Breast epithelium (tissue), 4 donors: ENCODE results near the gene NCAPH2. TPM values are rescaled to one million over a fixed set of nuclear protein-coding genes. Genes with fewer than 3 reads are reported as not detected.

Experiments
- DNase-seq, 2 donors: peaks; one replicate each; pipeline ENCODE4 v3.0.0-alpha.2; 2019; ENCODE audit warnings: low spot score in 2 of 2
- H3K27ac ChIP-seq, 2 donors: fragments of 200-600 bp; sonication (generic) in 1 of 2; one replicate each; pipeline ENCODE4 v1.5.1; 2016 to 2019; ENCODE audit warnings: mild to moderate bottlenecking in 1 of 2
- H3K27me3 ChIP-seq, 2 donors: fragments of 200-600 bp; sonication (generic) in 1 of 2; one replicate each; pipeline versions ENCODE4 v1.5.1 to v1.6.0; 2017 to 2019; ENCODE audit warnings: control low read depth in 1 of 2, mild to moderate bottlenecking in 1 of 2
- H3K36me3 ChIP-seq: fragments of 200-600 bp; one replicate; pipeline ENCODE4 v1.5.1; 2019
- H3K4me1 ChIP-seq, 2 donors: fragments of 200-600 bp; sonication (generic); one replicate each; pipeline ENCODE4 v1.5.1; 2016 to 2019; ENCODE audit warnings: control low read depth in 1 of 2
- H3K4me3 ChIP-seq, 3 donors: fragments of 200-600 bp; sonication (generic); 1 replicate in 2 of 3; 2 replicates in 1 of 3; pipeline ENCODE4 v1.5.1; 2016 to 2019; ENCODE audit warnings: mild to moderate bottlenecking in 3 of 3, moderate library complexity in 2 of 3
- H3K9me3 ChIP-seq, 2 donors: fragments of 200-600 bp; sonication (generic) in 1 of 2; one replicate each; pipeline ENCODE4 v1.5.1; 2016 to 2019; ENCODE audit warnings: control low read depth in 1 of 2
- CTCF ChIP-seq, 3 donors: fragments of 450-650 bp; IDR thresholded peaks; one replicate each; pipeline ENCODE4 v1.5.1; 2016 to 2017; ENCODE audit warnings: antibody characterized with exemption in 3 of 3, mild to moderate bottlenecking in 3 of 3, moderate library complexity in 3 of 3
- POLR2A ChIP-seq: fragments of 450-650 bp; IDR thresholded peaks from one replicate; pipeline ENCODE4 v1.6.1; 2016; ENCODE audit warnings: antibody characterized with exemption, mild to moderate bottlenecking, moderate library complexity
- POLR2AphosphoS5 ChIP-seq, 3 donors: sonication (generic); formaldehyde crosslinking; IDR thresholded peaks; one replicate each; pipeline ENCODE4 v1.6.1; 2017; ENCODE audit warnings: antibody characterized with exemption in 3 of 3
- intact Hi-C: fragments of 100-400 bp; cut with DNase I; formaldehyde crosslinking; loops from one replicate; pipeline ENCODE4 v1.15.1; 2023; ENCODE audit warnings: low total_unique reads
- total RNA-seq, 3 donors: library from RNA; depleted of rRNA; stranded (reverse); fragments of >200 nt; gene quantifications; one replicate each; pipeline ENCODE4 v1.1.0, GENCODE V29; 2016

The NCAPH2 gene
- total RNA-seq, 3 donors from 2014 or later: 25.9 to 48.2 (median 43.0) TPM

GRCh38 chr22:50573491-50574382 is 65.7 kb downstream of the NCAPH2 start:
- no peak overlapping the region for H3K4me3 ChIP-seq
- peaks cover 11% of the 10 kb centered on the region for H3K36me3 ChIP-seq
- no peak for DNase-seq
- TF ChIP-seq POLR2A: no peak
- no peak for TF ChIP-seq POLR2AphosphoS5 (IDR thresholded peaks at IDR 0.05)
- no peak for TF ChIP-seq CTCF (IDR thresholded peaks at IDR 0.05)
- no peak overlapping the region for H3K27ac ChIP-seq
- no peaks in the 10 kb centered on the region for H3K4me1 ChIP-seq
- H3K27me3 ChIP-seq: no peaks in the 10 kb centered on the region
- intact Hi-C loops: no loop called here
- no peaks in the 10 kb centered on the region for H3K9me3 ChIP-seq

DNA sequence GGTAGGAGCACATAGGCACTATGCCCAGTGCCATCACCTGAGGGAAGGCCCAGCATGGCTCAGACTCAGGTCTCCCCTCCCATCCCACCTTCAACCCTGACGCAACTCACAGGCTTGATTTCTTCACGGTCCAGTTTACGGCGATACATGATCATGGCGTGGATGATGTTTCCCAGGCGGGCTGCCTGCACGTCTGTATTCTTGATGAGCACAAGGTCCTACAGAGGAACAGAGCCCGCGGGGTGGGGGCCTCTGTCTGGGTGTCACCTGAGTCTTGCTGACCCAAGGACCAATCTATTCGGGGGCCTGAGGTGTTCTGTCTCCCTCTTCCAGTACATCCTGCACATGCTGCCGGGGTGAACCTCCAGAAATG is 66.3 kb downstream of the NCAPH2 start:
- H3K4me3 ChIP-seq: no peak overlapping the region
- no peak for TF ChIP-seq POLR2AphosphoS5 (IDR thresholded peaks at IDR 0.05)
- no peak for TF ChIP-seq CTCF (IDR thresholded peaks at IDR 0.05)
- no peak for TF ChIP-seq POLR2A
- no peaks in the 10 kb centered on the region for H3K27me3 ChIP-seq
- no peaks in the 10 kb centered on the region for H3K9me3 ChIP-seq
- H3K36me3 ChIP-seq: peaks cover 11% of the 10 kb centered on the region
- intact Hi-C loops: no loop called here
- no peak overlapping the region for H3K27ac ChIP-seq
- H3K4me1 ChIP-seq: no peaks in the 10 kb centered on the region
- no peak for DNase-seq

Other genes with a start within 250 kb of the NCAPH2 start
- gene MAPK12, start 246.5 kb upstream of the NCAPH2 start, total RNA-seq: 1 to 10 TPM; 3.8 to 9.8 (median 5.3) TPM
- 10 to 100 TPM in 2 of 3 donors, 1 to 10 TPM in 1; 5.7 to 16.5 (median 13.4) TPM for gene MAPK11, start 237.8 kb upstream of the NCAPH2 start, total RNA-seq
- gene PLXNB2, start 200.6 kb upstream of the NCAPH2 start, total RNA-seq: 100 to 1,000 TPM in 2 of 3 donors, 10 to 100 TPM in 1; 79.0 to 137 (median 122) TPM
- gene DENND6B, start 181.2 kb upstream of the NCAPH2 start, total RNA-seq: 1 to 10 TPM; 1.8 to 6.9 (median 5.4) TPM
- gene PPP6R2, start 164.9 kb upstream of the NCAPH2 start, total RNA-seq: 10 to 100 TPM; 48.3 to 54.1 (median 49.5) TPM
- gene SBF1, start 33.2 kb upstream of the NCAPH2 start, total RNA-seq: 10 to 100 TPM; 30.6 to 33.1 (median 30.6) TPM
- under 1 TPM in 2 of 3 donors, not detected in 1; 0.59 to 0.98 TPM for gene ADM2, start 26.7 kb upstream of the NCAPH2 start, total RNA-seq
- not detected for gene MIOX, start 21.4 kb upstream of the NCAPH2 start, total RNA-seq
- 10 to 100 TPM; 35.7 to 54.9 (median 39.5) TPM for gene LMF2, start 522 bp upstream of the NCAPH2 start, total RNA-seq
- 1 to 10 TPM; 1.9 to 6.6 (median 4.3) TPM for gene SCO2, start 17.4 kb downstream of the NCAPH2 start, total RNA-seq
- 100 to 1,000 TPM in 1 of 3 donors, 10 to 100 TPM in 2; 44.6 to 115 (median 82.9) TPM for gene TYMP, start 21.8 kb downstream of the NCAPH2 start, total RNA-seq
- under 1 TPM; 0.16 to 0.33 (median 0.29) TPM for gene KLHDC7B, start 37.7 kb downstream of the NCAPH2 start, total RNA-seq
- not detected for gene SYCE3, start 54.7 kb downstream of the NCAPH2 start, total RNA-seq
- gene CPT1B, start 70.2 kb downstream of the NCAPH2 start, total RNA-seq: 10 to 100 TPM; 13.6 to 40.0 (median 39.4) TPM
- 10 to 100 TPM; 53.9 to 77.6 (median 71.4) TPM for gene CHKB, start 74.6 kb downstream of the NCAPH2 start, total RNA-seq
- 1 to 10 TPM; 1.9 to 2.2 (median 2.0) TPM for gene MAPK8IP2, start 92.6 kb downstream of the NCAPH2 start, total RNA-seq
- 10 to 100 TPM; 23.8 to 39.0 (median 36.3) TPM for gene ARSA, start 119.9 kb downstream of the NCAPH2 start, total RNA-seq
- 10 to 100 TPM in 1 of 3 donors, 1 to 10 TPM in 2; 4.8 to 28.8 (median 5.9) TPM for gene SHANK3, start 164.6 kb downstream of the NCAPH2 start, total RNA-seq
- under 1 TPM in 2 of 3 donors, not detected in 1; 0.44 to 0.80 TPM for gene ACR, start 230.0 kb downstream of the NCAPH2 start, total RNA-seq